ENCODE measurements around the gene RYR2.

GRCh38 chr1:237861944-237862343 is 820.0 kb downstream of the RYR2 start:
- no peak for TF ChIP-seq CTCF (IDR thresholded peaks at IDR 0.05; ENCODE audit: poor library complexity)
- TF ChIP-seq EZH2 (IDR thresholded peaks at IDR 0.05; ENCODE audit: borderline replicate concordance) = no peak
- no peak for TF ChIP-seq EZH2phosphoT487 (IDR thresholded peaks at IDR 0.05; ENCODE audit: low read depth, severe bottlenecking, unreplicated experiment)

Data from hepatocyte (in vitro differentiated cells).